GM19395 (cell line): Measurements from ENCODE around the gene MMAB.

Experiments used
- ATAC-seq: cut with Tn5 transposase; IDR thresholded peaks from one replicate; pipeline ENCODE4 v1.9.1; 2021; ENCODE audit warnings: mild to moderate bottlenecking, moderate library complexity; ENCODE audit not compliant: unreplicated experiment

The MMAB gene

GRCh38 chr12:109561711-109562030 lies 11.6 kb downstream of the MMAB start:
- no peak for ATAC-seq

GRCh38 chr12:109560867-109561710 lies 12.2 kb downstream of the MMAB start:
- ATAC-seq, result no peak

GRCh38 chr12:109559601-109560000 lies 13.7 kb downstream of the MMAB start:
- ATAC-seq, result no peak

GRCh38 chr12:109559200-109559505 lies 14.2 kb downstream of the MMAB start:
- ATAC-seq, result no peak

GRCh38 chr12:109558374-109559199 lies 14.7 kb downstream of the MMAB start:
- ATAC-seq, result no peak

- no peak for ATAC-seq
Observed at GRCh38 chr12:109557805-109558204, 15.5 kb downstream of the MMAB start.

GRCh38 chr12:109557200-109557599 lies 16.1 kb downstream of the MMAB start:
- no peak for ATAC-seq

GRCh38 chr12:109555431-109556315 lies 17.6 kb downstream of the MMAB start:
- ATAC-seq, result no peak

GRCh38 chr12:109554761-109555160 lies 18.5 kb downstream of the MMAB start:
- ATAC-seq, result no peak

- ATAC-seq, result no peak
Observed at GRCh38 chr12:109553906-109554500, 19.3 kb downstream of the MMAB start.

- no peak for ATAC-seq
Observed at GRCh38 chr12:109553483-109553882, 19.8 kb downstream of the MMAB start.

- ATAC-seq, result no peak
Observed at GRCh38 chr12:109552971-109553370, 20.3 kb downstream of the MMAB start.

- no peak for ATAC-seq
Observed at GRCh38 chr12:109551108-109551507, 22.2 kb downstream of the MMAB start.

- ATAC-seq, result no peak
Observed at GRCh38 chr12:109550281-109550680, 23.0 kb downstream of the MMAB start.

GRCh38 chr12:109549613-109550270 lies 23.6 kb downstream of the MMAB start:
- ATAC-seq, result no peak

- ATAC-seq, result no peak
Observed at GRCh38 chr12:109548258-109548657, 25.0 kb downstream of the MMAB start.

GRCh38 chr12:109547286-109547685 lies 26.0 kb downstream of the MMAB start:
- ATAC-seq, result no peak

GRCh38 chr12:109545826-109546225 lies 27.5 kb downstream of the MMAB start:
- no peak for ATAC-seq

GRCh38 chr12:109544955-109545531 lies 28.3 kb downstream of the MMAB start:
- ATAC-seq, result no peak

- no peak for ATAC-seq
Observed at GRCh38 chr12:109542876-109543275, 30.4 kb downstream of the MMAB start.
